AG04449 (cell line): Measurements from ENCODE around the gene BCAS3.

Experiments
- CTCF ChIA-PET: fragments of 350-600 bp; formaldehyde crosslinking; extraction: SDS; loops from one replicate; lab custom pipeline; 2021; ENCODE audit warnings: antibody characterized with exemption; lab: Yijun Ruan, JAX
- POLR2A ChIA-PET: fragments of 400-600, 350-600 bp; formaldehyde crosslinking; extraction: SDS; loops from one replicate; lab custom pipeline; 2020; ENCODE audit warnings: antibody characterized with exemption, inconsistent platforms; lab: Yijun Ruan, JAX
- DNase-seq: peaks from one replicate; pipeline ENCODE4 v3.0.0-alpha.2; 2010; ENCODE audit warnings: low read depth, low spot score
- H3K4me3 ChIP-seq: 2 replicates; pipeline ENCODE4 v1.5.1; 2011; ENCODE audit warnings: low read depth, mild to moderate bottlenecking, control low read depth, low read length
- TF ChIP-seq, protein P1 (sequence below): IDR thresholded peaks from one replicate; pipeline ENCODE4 v1.5.1; 2011; ENCODE audit warnings: mild to moderate bottlenecking, moderate library complexity, low read length, control low read depth, inconsistent platforms; ENCODE audit not compliant: insufficient read depth; ENCODE audit errors: missing control alignments

BCAS3 gene

DNA sequence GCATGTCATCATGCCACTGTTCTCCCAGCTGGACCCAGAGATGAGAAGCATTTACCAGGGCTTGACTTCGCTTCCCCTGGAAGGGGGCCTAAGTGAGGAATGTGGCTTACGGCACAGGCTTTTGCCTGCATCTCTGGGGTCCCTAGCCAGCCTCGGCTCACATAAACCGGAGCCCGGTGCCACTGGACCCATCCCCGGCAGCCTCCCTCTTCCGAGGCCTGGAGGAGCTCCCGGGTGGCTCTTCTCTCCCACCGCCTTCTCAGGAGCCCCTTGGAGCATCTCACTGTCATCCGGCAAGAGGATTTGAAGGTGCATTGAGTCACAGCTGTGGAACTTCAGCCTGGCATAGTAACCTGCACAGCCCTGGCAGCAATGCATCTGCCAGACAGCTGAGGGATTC, 692.1 kb downstream of the BCAS3 start:
- no peak for DNase-seq
- ChIA-PET CTCF (interaction anchor here (2.1 kb wide), 1 partner anchor 20 kb away, joined by 9 read pairs; no protein-coding TSS in a partner anchor), POLR2A (no interaction called here)
- no peak overlapping the region for H3K4me3 ChIP-seq
- TF ChIP-seq, protein P1, sequence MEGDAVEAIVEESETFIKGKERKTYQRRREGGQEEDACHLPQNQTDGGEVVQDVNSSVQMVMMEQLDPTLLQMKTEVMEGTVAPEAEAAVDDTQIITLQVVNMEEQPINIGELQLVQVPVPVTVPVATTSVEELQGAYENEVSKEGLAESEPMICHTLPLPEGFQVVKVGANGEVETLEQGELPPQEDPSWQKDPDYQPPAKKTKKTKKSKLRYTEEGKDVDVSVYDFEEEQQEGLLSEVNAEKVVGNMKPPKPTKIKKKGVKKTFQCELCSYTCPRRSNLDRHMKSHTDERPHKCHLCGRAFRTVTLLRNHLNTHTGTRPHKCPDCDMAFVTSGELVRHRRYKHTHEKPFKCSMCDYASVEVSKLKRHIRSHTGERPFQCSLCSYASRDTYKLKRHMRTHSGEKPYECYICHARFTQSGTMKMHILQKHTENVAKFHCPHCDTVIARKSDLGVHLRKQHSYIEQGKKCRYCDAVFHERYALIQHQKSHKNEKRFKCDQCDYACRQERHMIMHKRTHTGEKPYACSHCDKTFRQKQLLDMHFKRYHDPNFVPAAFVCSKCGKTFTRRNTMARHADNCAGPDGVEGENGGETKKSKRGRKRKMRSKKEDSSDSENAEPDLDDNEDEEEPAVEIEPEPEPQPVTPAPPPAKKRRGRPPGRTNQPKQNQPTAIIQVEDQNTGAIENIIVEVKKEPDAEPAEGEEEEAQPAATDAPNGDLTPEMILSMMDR, result no peak

DNA sequence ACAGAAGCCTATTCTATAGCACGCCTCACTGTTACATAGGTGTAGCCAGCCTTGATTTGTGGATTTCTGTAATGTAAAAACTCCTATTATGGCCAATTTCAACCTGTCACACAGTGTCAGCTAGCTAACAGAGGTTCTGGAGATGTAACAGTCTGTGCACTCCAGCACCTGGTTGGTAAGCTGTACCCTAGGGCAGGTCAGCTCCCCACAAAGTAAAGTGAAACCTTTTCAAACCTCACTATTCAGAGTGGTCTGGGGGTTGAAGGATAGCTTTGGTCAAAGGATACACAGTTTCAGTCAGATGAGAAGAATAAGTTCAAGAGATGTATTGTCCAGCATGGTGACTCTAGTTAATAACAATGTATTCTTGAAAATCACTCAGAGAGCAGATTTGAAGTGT, 693.5 kb downstream of the BCAS3 start:
- TF ChIP-seq, protein P1, result no peak
- DNase-seq, result no peak
- ChIA-PET POLR2A (no interaction called here), CTCF (interaction anchor here (1.2 to 2.1 kb wide), 3 partner anchors 11 to 36 kb away, joined by 3 to 9 read pairs (median 3); no protein-coding TSS in a partner anchor)
- no peak overlapping the region for H3K4me3 ChIP-seq

DNA sequence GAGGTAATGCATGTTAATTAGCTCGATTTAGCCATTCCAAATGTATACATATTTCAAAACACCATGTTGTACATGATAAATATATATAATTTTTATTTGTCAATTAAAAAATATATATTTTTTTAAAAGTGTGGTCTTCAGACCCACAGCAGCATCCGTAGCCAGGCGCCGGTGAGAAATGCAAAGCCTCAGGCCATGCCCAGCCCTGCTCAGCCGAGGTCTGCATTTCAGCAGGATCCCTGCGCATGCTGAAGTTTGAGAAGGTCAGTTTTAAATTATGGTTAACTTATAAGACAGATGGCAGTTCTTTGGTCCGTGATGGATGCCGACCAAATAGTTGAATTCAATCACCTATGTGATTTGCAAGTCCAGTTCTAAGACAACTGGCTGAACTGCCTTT, 694.0 kb downstream of the BCAS3 start:
- TF ChIP-seq, protein P1, result no peak
- ChIA-PET POLR2A (no interaction called here), CTCF (interaction anchor here (1.2 to 2.1 kb wide), 3 partner anchors 10 to 37 kb away, joined by 3 to 9 read pairs (median 3); no protein-coding TSS in a partner anchor)
- no peak for DNase-seq
- H3K4me3 ChIP-seq, result no peak overlapping the region

DNA sequence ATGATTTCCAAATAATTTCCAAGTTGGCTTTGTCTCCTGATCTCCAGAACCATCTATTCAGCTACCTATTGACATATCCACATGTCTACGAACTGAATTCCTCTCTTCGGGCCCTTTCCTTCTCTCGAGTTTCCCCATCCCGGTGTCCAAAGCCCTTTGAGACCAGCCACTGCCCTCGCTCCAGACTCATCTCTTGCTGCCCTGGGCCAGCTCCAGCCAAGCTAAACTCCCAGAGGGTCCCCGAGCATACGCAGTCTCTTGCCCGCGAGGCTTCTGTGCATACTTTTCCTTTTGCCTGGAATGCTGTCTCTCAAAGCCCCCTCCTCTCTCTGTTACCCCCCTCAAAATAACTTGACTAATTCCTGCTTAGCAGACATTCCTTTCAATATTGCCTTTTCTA, 694.8 kb downstream of the BCAS3 start:
- H3K4me3 ChIP-seq, result no peak overlapping the region
- ChIA-PET POLR2A (no interaction called here), CTCF (interaction anchor here (1.2 to 1.3 kb wide), 2 partner anchors 9 to 38 kb away, joined by 3 read pairs; no protein-coding TSS in a partner anchor)
- TF ChIP-seq, protein P1, result no peak
- no peak for DNase-seq

DNA sequence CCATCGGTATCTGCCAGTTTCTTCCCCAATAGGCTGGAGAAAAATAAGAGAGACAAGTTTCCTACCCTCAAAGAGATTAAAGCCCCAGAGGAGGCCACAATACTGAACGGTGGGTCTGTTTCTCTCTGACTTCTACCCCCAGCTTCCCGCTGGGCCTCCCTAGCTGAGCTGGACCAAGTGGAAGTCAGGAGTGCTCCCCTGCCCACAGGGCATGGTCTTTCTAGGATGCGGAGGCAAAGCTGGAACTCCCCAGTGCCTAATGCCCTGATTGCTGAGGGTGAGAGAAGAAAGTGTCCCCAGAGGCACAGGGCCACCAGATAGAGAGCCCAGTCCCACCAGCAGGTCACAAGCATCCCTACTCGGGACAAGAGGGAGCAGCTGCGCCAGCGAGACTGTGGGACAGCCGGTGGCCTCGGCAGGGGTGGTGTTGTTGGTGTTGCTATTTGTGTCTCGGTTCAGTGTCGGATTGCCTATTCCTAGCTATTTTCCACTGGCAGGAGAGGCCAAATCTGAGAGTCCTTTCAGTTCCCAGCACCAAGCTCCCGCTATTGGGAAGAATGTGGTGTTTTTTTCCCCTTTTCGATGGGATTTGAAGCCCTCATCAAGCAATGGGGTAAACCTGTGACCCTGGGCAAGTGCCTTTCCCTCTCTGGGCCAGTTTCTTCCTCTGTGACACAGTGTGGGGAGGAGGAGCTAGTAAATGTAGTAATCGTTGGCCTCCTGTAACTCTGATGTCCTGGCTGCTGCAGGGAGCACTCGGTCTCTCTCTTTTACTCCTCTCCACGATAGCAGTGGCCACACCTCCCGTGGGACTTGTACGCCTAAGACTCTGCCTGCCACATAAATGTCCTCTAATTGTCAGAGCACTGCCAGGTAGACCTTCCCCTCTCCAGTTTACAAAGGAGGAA, 699.5 kb downstream of the BCAS3 start:
- POLR2A ChIA-PET, result no interaction called here
- H3K4me3 ChIP-seq, result no peak overlapping the region
- CTCF ChIA-PET, result interaction anchor here (1.4 to 3.8 kb wide), 2 partner anchors 12 to 14 kb away, joined by 3 to 21 read pairs; no protein-coding TSS in a partner anchor
- TF ChIP-seq, protein P1, result no peak
- DNase-seq, result no peak
